CD4-positive, alpha-beta T cell treated with Interferon gamma for 1 hour (primary cell): ENCODE data around the gene P2RY12.
"Not testable (repeated sequence)": the region's sequence is repeated elsewhere in the genome, so short reads cannot be mapped to it uniquely, and the experiment has no call there.

ENCODE experiments used
- DNase-seq: peaks from one replicate; pipeline ENCODE4 v3.0.0-alpha.2; 2020

The P2RY12 gene

DNA sequence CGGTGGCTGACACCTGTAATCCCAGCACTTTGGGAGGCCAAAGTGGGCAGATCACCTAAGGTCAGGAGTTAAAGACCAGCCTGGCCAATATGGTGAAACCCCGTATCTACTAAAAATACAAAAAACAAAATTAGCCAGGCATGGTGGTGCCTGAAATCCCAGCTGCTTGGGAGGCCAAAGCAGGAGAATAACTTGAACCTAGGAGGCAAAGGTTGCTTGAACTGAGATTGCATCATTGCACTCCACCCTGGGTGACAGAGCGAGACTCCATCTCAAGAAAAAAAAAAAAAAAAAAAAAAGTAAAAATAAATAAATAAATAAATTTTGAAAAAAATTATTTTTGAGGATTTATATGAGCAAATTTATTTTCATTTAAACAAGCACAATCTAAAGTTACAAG lies 7.6 kb upstream of the P2RY12 start:
- DNase-seq = not testable (repeated sequence)

GRCh38 chr3:151391720-151392119 lies 7.2 kb upstream of the P2RY12 start:
- DNase-seq = no peak

GRCh38 chr3:151387842-151388241 lies 3.3 kb upstream of the P2RY12 start:
- DNase-seq = no peak

DNA sequence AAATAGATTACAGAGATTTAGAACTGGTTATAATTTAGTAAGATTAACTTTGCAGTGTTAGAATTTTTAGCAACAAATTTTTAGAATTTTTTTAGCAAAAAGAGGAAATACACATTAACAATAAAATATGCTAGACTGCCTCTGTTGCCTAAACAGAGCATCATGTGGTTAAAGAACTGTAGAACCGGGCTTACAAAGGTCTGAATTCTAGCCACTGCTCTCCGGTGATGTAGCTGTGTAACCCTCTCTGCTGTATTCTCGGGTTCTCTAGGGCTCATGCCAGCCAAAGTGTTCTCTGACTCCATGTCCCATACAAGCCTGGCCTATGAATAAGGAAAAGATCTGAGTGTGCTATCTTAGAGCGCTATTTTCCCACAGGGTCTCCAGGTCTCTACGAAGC lies 2.9 kb upstream of the P2RY12 start:
- DNase-seq = no peak

DNA sequence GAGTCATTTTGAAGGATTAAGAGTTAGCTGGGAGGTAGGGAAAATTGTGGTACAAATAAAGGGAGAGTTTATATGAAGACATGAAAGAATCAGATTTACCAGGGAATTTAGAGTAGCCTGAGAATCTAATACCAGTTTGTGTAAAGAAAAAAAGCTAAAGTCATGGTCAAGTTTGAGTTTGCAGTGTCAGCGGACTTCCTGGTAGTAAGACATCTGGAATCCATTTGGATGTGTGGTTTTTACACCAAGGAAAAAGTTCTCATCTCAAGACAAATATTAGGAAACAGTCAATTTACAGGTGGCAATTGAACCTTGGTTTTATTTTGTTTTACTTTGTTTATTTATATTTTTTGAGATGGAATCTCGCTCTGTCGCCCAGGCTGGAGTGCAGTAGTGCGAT lies 1.5 kb upstream of the P2RY12 start:
- no peak for DNase-seq

DNA sequence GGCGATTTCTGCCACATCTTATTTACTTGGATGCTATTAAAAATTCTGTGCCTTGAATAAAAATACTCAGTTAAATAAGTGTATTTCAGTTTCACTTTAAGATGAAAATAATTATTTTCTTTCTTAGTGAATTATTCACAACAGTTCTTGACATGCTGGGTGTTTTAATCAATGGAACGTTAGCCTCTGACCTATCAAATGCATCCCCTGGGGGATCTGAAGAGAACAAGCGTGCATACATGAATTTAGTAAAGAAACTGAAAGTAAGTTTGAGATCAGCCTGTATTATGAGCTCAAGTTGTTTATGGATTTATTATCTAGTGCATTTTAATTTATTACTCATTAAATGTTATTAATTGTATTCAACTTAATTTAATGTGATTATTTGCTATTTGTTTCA lies 597 bp downstream of the P2RY12 start:
- DNase-seq = no peak

- no peak for DNase-seq
Observed at GRCh38 chr3:151383111-151383510, 1.4 kb downstream of the P2RY12 start.

DNA sequence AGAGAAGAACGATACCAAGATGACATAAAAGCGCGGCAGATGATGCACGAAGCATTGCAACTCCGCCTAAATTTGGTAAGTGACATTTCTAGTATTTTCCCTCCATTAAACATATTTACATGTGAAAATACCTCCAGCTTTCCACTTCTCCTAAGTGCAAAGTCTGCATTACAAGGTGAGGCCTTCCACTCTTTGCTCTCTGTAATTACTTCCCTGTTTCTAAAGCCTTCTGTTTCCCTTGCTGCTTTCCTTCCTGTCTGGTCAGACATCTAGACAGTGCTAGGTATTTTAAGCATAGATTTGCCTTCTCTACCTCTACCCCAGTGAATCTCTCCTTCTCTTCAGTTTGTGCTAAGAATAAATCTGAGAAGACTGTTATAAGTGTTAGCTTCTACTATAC lies 1.9 kb downstream of the P2RY12 start:
- no peak for DNase-seq

GRCh38 chr3:151379083-151379734 lies 5.3 kb downstream of the P2RY12 start:
- peak; percentile 14 for DNase-seq

DNA sequence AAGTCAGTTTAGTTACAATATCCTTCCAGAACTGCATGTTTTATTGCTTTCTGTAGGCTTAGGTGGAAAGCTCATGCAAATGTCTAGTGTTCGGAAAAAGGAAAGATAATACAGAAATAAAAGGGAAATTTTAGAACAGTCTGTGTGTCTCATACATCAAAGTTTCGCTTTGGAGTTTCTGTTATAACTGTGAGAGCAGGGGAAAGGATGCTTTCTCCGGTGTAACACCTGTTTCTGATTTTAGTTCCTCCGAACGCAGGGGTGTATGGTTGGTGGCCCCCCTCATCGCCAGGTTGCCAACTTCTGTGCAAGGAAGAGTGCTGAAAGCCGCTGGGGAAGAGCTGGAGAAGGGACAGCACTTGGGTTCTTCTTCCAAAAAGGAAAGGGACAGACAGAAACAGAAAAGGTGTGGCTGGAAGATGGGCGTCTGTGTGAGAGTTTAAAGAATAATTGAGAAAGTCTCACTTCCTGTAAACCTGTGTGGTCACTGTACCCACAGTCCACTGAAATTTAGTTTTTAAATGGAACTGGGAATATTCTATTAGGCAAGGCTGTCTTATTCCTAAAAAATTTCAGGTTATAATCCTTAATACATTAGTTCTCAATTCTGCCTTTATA lies 6.7 kb downstream of the P2RY12 start:
- DNase-seq = no peak

GRCh38 chr3:151372063-151372820 lies 12.3 kb downstream of the P2RY12 start:
- DNase-seq = no peak

DNA sequence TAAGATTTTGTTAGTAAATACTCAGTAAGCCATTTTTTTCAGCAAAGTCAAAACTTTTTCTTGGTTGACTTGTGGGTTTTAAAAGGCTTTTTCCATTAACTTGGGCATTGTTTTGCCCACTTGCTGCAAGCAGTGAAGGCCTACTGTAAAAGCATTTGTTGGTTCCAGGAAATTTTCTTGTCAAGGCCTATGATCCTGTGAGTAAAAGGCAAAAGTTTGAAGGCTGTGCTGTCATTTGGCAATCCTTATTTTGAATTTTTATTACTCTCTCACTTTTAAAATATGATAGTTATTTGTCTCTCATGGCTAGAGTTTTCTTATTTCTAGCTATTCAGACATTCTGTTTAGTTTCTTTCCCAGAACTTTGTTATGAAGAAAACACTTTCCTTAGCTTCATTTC lies 13.0 kb downstream of the P2RY12 start:
- DNase-seq = no peak

DNA sequence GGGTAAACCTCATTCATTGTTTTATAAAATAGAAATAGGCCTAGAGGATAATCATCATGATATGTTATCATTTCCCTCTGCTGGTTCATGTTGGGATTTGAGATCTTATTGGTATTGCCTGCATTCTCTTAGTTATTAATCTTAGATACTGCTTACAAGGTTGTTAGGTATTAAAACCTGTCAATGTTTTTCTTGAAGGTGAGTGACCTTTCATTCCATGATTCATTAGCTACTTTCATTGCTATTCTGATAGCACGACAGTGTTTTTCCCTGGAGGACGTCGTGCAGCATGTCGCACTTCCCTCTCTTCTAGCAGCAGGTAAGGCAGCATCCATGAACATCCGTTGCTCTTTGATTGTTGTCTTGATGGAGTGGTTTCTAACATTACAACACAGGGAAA lies 17.1 kb downstream of the P2RY12 start:
- no peak for DNase-seq

DNA sequence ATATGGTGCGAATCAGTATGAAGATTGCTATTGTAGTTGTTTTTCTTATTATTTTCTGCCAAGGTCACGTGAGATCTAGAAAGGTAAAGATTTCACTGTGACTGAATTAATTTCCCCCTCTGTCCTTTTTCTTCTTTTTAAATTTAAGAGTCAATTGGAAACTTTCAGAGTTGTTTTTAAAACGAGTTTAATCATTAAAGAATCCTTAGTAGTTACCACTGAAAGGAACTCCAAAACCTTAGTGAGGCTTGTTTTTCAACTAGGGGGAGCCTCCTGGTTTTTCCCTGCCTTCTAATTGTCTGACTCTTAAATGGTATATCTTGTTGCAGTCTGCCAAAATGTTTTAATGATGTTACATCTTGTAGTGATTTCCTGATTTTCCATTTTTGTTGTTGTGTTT lies 17.6 kb downstream of the P2RY12 start:
- DNase-seq = no peak

DNA sequence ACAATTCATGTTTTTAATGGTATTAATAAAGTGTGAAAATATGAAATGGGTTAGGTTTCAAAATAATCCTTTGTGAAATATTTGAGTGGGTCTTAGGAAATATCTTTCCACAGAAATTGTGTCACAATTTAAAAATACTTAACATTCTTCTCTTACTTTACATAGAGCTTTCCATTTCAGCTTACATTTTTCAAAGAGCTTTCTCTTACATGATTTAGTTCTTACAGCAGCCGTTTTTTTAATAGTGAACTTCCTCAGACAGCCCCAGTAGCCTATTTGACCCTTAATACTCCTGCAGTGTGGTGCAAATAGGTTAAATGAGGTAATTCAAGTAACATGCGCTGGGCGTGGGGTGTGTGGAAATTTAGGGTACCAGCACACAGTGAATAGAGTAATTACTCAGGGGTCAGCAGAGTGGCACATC lies 21.8 kb downstream of the P2RY12 start:
- no peak for DNase-seq

DNA sequence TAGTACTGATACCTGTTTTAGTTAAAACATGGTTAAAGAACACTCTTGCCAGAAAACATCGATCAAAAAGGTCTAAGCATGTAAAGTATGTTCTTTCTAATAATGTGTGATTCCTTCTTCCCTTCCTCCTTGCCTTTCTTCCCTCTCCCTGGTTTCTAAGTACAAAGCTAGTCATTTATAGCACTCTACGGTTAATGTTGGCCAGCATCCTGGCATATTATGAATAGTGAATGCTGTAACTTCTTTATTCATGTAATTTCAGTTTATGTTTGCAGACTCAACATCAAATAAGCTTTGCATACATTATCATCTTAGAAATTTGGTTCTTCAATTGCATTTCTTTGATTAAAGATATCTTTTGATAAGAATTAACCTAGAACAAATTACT lies 27.1 kb downstream of the P2RY12 start:
- DNase-seq = no peak

DNA sequence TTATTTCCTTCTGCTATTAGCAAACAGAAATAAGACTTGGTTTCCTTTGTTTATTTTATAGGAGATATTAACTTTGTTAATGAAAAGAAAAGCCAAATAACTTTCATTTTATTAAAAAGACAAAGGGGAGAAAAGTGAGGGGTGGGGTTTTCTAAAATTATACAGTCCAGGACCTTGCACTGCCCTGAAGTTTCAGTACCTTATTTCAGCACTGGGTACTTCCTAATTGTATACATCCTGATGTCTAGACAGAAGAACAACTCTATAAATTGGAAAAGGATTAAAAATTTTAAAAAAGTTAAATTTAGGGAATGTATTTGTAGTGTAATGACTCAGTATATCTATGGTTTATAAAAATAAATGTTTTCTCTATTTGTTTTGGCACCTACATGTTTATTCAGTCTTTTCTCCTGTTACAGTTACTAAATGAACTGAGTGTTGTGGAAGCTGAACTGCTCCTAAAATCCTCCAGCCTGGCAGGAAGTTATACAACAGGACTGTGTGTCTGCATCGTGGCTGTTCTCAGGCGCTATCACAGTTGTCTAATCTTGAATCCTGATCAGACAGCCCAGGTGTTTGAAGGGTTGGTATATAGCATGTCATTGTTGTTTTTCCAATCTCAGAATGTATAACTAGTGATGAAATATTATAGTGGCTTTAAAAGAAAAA lies 27.6 kb downstream of the P2RY12 start:
- no peak for DNase-seq

GRCh38 chr3:151351648-151352047 lies 32.9 kb downstream of the P2RY12 start:
- DNase-seq = no peak

DNA sequence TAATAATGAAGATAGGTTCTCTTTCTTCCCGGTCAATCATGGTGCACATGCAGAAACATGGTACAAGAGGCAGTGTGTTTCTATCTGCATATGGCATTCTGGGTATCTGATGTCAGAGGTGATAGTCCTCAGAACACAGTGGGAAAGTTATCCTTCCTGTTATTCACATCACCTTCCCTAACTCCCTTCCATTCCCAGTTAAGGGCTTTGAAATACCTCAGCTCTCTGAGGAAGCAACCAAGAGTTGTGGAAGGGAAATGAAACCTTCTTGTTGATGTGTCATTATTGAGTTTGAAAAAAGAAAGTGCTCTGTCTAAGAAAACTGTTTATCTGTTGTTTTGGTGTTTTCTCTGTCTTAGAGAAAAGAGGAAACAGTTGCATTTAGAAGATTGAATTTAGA lies 33.3 kb downstream of the P2RY12 start:
- DNase-seq = no peak

DNA sequence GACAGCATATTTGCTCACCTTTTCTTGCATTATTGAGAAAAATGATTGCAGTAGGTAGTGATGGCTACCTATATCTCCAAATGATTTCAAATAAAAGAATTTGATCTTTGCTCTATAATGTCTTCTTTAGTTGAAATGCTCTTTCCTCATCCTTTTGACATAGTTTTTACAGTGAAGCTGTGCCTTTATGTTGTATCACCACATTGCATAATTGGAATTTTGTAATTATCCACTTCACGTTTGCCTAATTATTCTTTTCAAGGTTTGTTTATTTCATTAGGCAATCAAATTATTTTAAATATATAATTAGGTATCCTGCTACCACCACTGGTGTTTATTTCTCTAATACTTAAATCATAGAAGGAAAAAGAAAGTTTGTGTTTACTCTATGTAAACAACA lies 33.9 kb downstream of the P2RY12 start:
- DNase-seq = no peak

DNA sequence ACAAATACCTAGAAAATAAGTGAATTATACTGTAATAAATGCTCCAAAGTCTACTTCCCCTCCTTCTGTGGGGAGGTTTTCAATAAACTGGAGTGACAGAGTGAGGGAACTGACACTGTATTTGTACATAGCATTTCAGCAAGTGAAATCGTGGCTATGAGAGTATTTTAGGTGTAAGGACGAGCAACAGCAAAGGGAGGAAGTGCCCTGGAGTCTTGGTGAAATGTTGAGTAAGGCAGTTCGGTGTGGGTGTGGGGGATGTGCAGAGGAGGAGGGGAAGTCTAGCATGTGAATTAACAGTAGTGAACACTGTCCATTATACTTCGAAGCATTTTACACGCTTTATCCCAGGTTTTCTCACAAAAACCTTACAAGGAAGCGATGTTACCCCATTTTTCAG lies 37.1 kb downstream of the P2RY12 start:
- peak; percentile 46 for DNase-seq

GRCh38 chr3:151346292-151346691 lies 38.3 kb downstream of the P2RY12 start:
- peak; percentile 3 for DNase-seq

DNA sequence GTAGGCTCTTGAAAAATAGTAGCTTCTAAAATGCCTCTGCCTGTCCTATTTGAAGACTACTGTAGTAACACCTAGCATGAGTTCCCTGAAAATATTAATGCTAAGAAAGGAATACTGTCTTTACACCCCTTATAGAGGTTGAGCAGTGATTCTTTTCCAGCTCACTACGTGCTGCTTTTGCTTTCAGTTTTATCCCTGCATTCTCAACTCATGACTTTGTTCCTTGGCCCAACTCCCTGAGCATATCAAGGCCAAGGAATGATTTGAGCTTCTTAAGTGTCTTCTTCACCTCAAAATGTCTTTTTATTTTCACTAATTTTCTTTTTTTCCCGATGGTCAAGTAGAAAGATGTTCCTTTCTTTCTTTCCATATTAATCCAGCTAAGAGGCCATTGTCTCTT lies 38.7 kb downstream of the P2RY12 start:
- no peak for DNase-seq

DNA sequence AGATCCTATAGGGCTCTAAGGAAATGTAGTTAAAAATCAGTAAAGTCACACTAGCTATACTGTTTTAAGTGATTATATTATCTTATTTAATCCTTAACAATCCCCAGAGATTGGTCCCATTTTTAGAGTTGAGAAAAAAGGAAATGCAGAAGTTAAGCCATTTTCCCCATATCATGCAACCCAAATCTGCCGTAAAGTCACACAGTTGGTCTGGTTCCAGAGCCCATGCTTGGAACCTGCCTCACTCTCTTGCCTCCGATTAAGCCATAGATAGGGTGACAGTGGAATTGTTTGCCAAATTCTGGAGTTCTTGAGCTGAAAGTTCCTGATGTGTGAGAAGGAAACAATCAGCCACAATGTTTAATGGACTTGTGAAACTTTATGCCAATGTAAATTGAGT lies 52.9 kb downstream of the P2RY12 start:
- no peak for DNase-seq
